HepG2 (cell line): ENCODE results near the gene PPP1R1A.

Experiments
- GATAD2A ChIP-seq: IDR thresholded peaks from 2 replicates; pipeline ENCODE4 v1.6.1; 2016
- HOXA7 ChIP-seq: sonication (generic); formaldehyde crosslinking; IDR thresholded peaks from 2 replicates; pipeline ENCODE4 v1.8.1; 2022; ENCODE audit warnings: mild to moderate bottlenecking, missing genetic modification reagents, moderate library complexity
- PATZ1 ChIP-seq: sonication (generic); formaldehyde crosslinking; IDR thresholded peaks from 2 replicates; pipeline ENCODE4 v1.4.0; 2020; ENCODE audit warnings: missing genetic modification reagents
- POLR2AphosphoS5 ChIP-seq: IDR thresholded peaks from 2 replicates; pipeline ENCODE4 v1.6.1; 2012; ENCODE audit warnings: low read depth, low read length
- RFXAP ChIP-seq: sonication (generic); formaldehyde crosslinking; IDR thresholded peaks from 2 replicates; pipeline ENCODE4 v1.4.0; 2020; ENCODE audit warnings: missing genetic modification reagents, borderline replicate concordance
- SALL2 ChIP-seq: sonication (generic); formaldehyde crosslinking; IDR thresholded peaks from 2 replicates; pipeline ENCODE4 v1.8.1; 2023; ENCODE audit warnings: mild to moderate bottlenecking, missing genetic modification reagents, inconsistent platforms
- SMARCC2 ChIP-seq: fragments of 450-650 bp; IDR thresholded peaks from 2 replicates; pipeline ENCODE4 v1.6.1; 2017; ENCODE audit warnings: antibody characterized with exemption, mild to moderate bottlenecking
- ZNF124 ChIP-seq: sonication (generic); formaldehyde crosslinking; IDR thresholded peaks from 2 replicates; pipeline ENCODE4 v1.4.0; 2020; ENCODE audit warnings: missing genetic modification reagents
- ZNF207 ChIP-seq: fragments of 450-650 bp; IDR thresholded peaks from 2 replicates; pipeline ENCODE4 v1.6.1; 2016; ENCODE audit warnings: antibody characterized with exemption, borderline replicate concordance
- ZNF777 ChIP-seq: sonication (generic); formaldehyde crosslinking; IDR thresholded peaks from 2 replicates; pipeline ENCODE4 v1.4.0; 2020; ENCODE audit warnings: missing genetic modification reagents
- TF ChIP-seq, protein P1 (sequence below), 2 experiments: sonication (generic) in 1 of 2; formaldehyde crosslinking in 1 of 2; IDR thresholded peaks; 2 replicates each; pipeline versions ENCODE4 v1.5.1 to v1.6.1; 2011 to 2020; ENCODE audit warnings: borderline replicate concordance in 1 of 2, low read depth in 1 of 2, low read length in 1 of 2, mild to moderate bottlenecking in 1 of 2, missing genetic modification reagents in 1 of 2, moderate library complexity in 1 of 2

DNA sequence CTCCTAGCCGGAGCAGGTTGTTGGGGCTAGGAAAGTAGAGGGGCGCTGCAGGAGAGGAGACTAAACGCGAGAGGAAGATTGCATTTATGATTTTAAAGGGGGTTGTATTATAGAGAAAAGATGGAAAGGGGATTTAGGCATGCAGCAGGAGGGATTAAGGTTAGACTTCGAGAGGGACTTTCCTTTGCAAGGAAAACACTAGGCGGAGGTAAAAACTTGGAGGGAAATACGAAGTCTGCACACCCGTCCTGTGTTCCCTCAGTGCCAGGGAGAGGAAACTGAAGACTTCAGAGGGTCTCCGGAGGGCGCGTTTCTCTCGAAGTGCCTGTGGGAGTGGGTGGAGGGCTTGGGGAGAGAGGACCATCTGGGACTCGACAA, 420 bp upstream of the PPP1R1A start:
- no peak for TF ChIP-seq ZNF777 (CRISPR knock-in tag)
- no peak for TF ChIP-seq SALL2 (CRISPR knock-in tag)
- TF ChIP-seq ZNF124, result no peak
- TF ChIP-seq POLR2AphosphoS5, result no peak
- no peak for TF ChIP-seq RFXAP
- TF ChIP-seq GATAD2A, result no peak
- TF ChIP-seq SMARCC2, result no peak
- TF ChIP-seq PATZ1 (CRISPR knock-in tag), result no peak
- no peak for TF ChIP-seq ZNF207
- no peak for TF ChIP-seq HOXA7 (CRISPR knock-in tag)
- TF ChIP-seq, protein P1, sequence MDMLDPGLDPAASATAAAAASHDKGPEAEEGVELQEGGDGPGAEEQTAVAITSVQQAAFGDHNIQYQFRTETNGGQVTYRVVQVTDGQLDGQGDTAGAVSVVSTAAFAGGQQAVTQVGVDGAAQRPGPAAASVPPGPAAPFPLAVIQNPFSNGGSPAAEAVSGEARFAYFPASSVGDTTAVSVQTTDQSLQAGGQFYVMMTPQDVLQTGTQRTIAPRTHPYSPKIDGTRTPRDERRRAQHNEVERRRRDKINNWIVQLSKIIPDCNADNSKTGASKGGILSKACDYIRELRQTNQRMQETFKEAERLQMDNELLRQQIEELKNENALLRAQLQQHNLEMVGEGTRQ (IDR thresholded peaks at IDR 0.05; ENCODE audit: low read depth, low read length), result no peak
- TF ChIP-seq, protein P1 (CRISPR knock-in tag; IDR thresholded peaks at IDR 0.05; ENCODE audit: borderline replicate concordance), result no peak
